Neuronal stem cell (in vitro differentiated cells): ENCODE results near the gene AGBL3.

Source experiments
- DNase-seq: peaks from one replicate; pipeline ENCODE4 v3.0.0-alpha.2; 2013; ENCODE audit warnings: low spot score
- H2AFZ ChIP-seq: one replicate; pipeline ENCODE4 v1.6.1; 2013; ENCODE audit warnings: mild to moderate bottlenecking, low read length, inconsistent platforms
- H2AK5ac ChIP-seq: 2 replicates; pipeline ENCODE4 v1.6.1; 2013; ENCODE audit warnings: low read depth, mild to moderate bottlenecking, inconsistent platforms, low read length, moderate library complexity, mixed read lengths
- H2BK120ac ChIP-seq: 2 replicates; pipeline ENCODE4 v1.6.1; 2013; ENCODE audit warnings: low read depth, mild to moderate bottlenecking, inconsistent platforms, low read length, moderate library complexity, mixed read lengths
- H2BK12ac ChIP-seq: one replicate; pipeline ENCODE4 v1.6.1; 2013; ENCODE audit warnings: low read length, inconsistent platforms
- H2BK15ac ChIP-seq: 2 replicates; pipeline ENCODE4 v1.6.1; 2013; ENCODE audit warnings: mild to moderate bottlenecking, low read length, inconsistent platforms, mixed read lengths
- H2BK5ac ChIP-seq: one replicate; pipeline ENCODE4 v1.6.1; 2013; ENCODE audit warnings: inconsistent platforms, mild to moderate bottlenecking, low read length, moderate library complexity
- H3K14ac ChIP-seq: one replicate; pipeline ENCODE4 v1.6.1; 2013; ENCODE audit warnings: low read length, inconsistent platforms
- H3K18ac ChIP-seq: 2 replicates; pipeline ENCODE4 v1.6.1; 2013; ENCODE audit warnings: low read length, inconsistent platforms
- H3K23ac ChIP-seq: 2 replicates; pipeline ENCODE4 v1.6.1; 2013; ENCODE audit warnings: low read depth, mild to moderate bottlenecking, mixed read lengths, low read length, inconsistent platforms; ENCODE audit not compliant: poor library complexity
- H3K27ac ChIP-seq: replicated peaks from 3 replicates; pipeline ENCODE4 v1.5.1; 2013; ENCODE audit warnings: low read length, inconsistent platforms
- H3K27me3 ChIP-seq, 3 experiments: 2 replicates each; pipeline ENCODE4 v1.6.1; 2013; ENCODE audit warnings: low read length in 3 of 3, mild to moderate bottlenecking in 2 of 3, inconsistent platforms in 1 of 3, low read depth in 1 of 3, mixed read lengths in 1 of 3, moderate library complexity in 1 of 3; ENCODE audit not compliant: control insufficient read depth in 3 of 3, insufficient read depth in 3 of 3
- H3K36me3 ChIP-seq, 2 donors: replicated peaks in 1 of 2; 2 replicates each; pipeline ENCODE4 v1.6.1; 2013; ENCODE audit warnings: low read length in 2 of 2; ENCODE audit not compliant: control insufficient read depth in 2 of 2, insufficient read depth in 2 of 2
- H3K4ac ChIP-seq: 2 replicates; pipeline ENCODE4 v1.6.1; 2013; ENCODE audit warnings: inconsistent platforms, mild to moderate bottlenecking, low read length, moderate library complexity
- H3K4me1 ChIP-seq, 2 donors: 1 replicate in 1 of 2; 2 replicates in 1 of 2; pipeline ENCODE4 v1.6.1; 2013; ENCODE audit warnings: low read length in 2 of 2, low read depth in 1 of 2; ENCODE audit not compliant: control insufficient read depth in 2 of 2, insufficient read depth in 1 of 2
- H3K4me2 ChIP-seq: one replicate; pipeline ENCODE4 v1.6.1; 2013; ENCODE audit warnings: mild to moderate bottlenecking, low read length, inconsistent platforms; ENCODE audit not compliant: insufficient read depth, poor library complexity, severe bottlenecking
- H3K4me3 ChIP-seq, 2 donors: 2 replicates each; pipeline ENCODE4 v1.5.1; 2013; ENCODE audit warnings: low read length in 2 of 2, mild to moderate bottlenecking in 2 of 2, inconsistent platforms in 1 of 2, moderate library complexity in 1 of 2
- H3K79me1 ChIP-seq: one replicate; pipeline ENCODE4 v1.6.1; 2013; ENCODE audit warnings: low read depth, mild to moderate bottlenecking, inconsistent platforms, low read length, moderate library complexity
- H3K9ac ChIP-seq: one replicate; pipeline ENCODE4 v1.6.1; 2013; ENCODE audit warnings: mild to moderate bottlenecking, low read depth, low read length, inconsistent platforms; ENCODE audit not compliant: poor library complexity
- H3K9me3 ChIP-seq, 2 donors: replicated peaks in 1 of 2; 2 replicates each; pipeline versions ENCODE3 to v1.6.1; 2013; ENCODE audit warnings: low read length in 2 of 2, mild to moderate bottlenecking in 2 of 2, inconsistent platforms in 1 of 2, low read depth in 1 of 2, mixed read lengths in 1 of 2, moderate library complexity in 1 of 2; ENCODE audit not compliant: control insufficient read depth in 2 of 2, insufficient read depth in 1 of 2
- H4K8ac ChIP-seq: one replicate; pipeline ENCODE4 v1.6.1; 2013; ENCODE audit warnings: low read depth, mild to moderate bottlenecking, inconsistent platforms, low read length, moderate library complexity
- H4K91ac ChIP-seq: one replicate; pipeline ENCODE4 v1.6.1; 2013; ENCODE audit warnings: low read length, low read depth, mild to moderate bottlenecking, inconsistent platforms; ENCODE audit not compliant: poor library complexity
- WGBS, 2 donors: extraction: QIAGEN DNeasy Blood & Tissue Kit; methylation state at CpG; one replicate each; pipeline ENCODE4 v1.1.7; 2013; ENCODE audit warnings: missing lambda C conversion rate in 2 of 2, mixed read lengths in 1 of 2; ENCODE audit not compliant: insufficient read length in 2 of 2, insufficient replicate concordance in 1 of 2; ENCODE audit errors: extremely low coverage in 2 of 2; 5-methylcytosine and 5-hydroxymethylcytosine counted together

AGBL3 gene

DNA sequence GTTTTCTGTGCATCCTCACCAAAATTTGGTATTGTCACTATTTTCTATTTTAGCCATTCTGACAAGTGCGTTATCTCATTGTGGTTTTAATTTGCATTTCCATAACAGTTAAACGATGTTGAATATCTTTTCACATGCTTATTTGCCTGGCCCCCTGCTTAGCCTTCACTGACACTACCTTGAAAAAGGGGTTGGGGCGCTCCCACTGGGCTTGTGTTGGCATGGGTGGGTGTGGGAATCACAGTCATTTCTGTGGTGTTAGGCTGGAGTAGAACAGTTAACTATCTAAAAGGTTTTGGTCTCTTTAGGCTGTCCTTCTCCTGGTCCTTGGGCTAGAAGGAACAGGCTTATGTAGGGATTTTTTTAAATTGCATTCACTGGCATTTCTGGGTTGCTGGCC lies 89.4 kb downstream of the AGBL3 start:
- Histone ChIP-seq H3K9ac (no peak overlapping the region), H3K9me3 (no peaks in the 10 kb centered on the region), H3K4ac (no peak overlapping the region), H3K14ac (no peak overlapping the region), H2BK5ac (no peak overlapping the region), H2BK120ac (no peak overlapping the region), H3K23ac (no peak overlapping the region), H4K91ac (no peak overlapping the region), H3K4me1 (no peaks in the 10 kb centered on the region), H4K8ac (no peak overlapping the region), H3K27ac (no peak overlapping the region), H3K79me1 (no peaks in the 10 kb centered on the region), H3K4me2 (no peak overlapping the region), H3K36me3 (no peaks in the 10 kb centered on the region), H2AFZ (no peak overlapping the region), H3K18ac (no peak overlapping the region), H2AK5ac (no peak overlapping the region), H3K4me3 (no peak overlapping the region), H2BK15ac (no peak overlapping the region), H3K27me3 (no peaks in the 10 kb centered on the region), H2BK12ac (no peak overlapping the region)
- WGBS, 2 donors, result no CpG with 5 or more reads among the region's 3 CpGs
- DNase-seq, result no peak

DNA sequence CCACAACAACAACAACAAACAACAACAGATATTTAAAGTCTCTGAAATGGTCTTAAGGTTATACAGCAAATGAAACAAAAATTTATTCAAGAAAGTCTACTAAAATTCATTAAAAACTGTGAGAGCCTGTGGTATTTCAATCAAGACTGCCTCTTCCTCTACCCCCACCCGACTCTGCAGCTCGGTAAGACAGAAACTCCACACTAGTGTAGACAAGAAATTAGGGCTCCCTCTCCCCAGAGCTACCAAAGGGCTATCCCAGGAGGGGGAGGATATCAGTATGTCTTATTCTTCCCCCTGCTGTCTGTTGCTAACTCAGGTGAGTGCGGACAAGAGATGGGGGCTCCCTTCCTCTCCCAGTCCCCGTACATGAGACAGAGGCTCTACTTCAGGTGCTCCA lies 90.6 kb downstream of the AGBL3 start:
- no peak overlapping the region for H3K23ac ChIP-seq
- no peak overlapping the region for H3K4me2 ChIP-seq
- no peak overlapping the region for H2BK12ac ChIP-seq
- H4K8ac ChIP-seq, result no peak overlapping the region
- no peak overlapping the region for H2BK120ac ChIP-seq
- no peaks in the 10 kb centered on the region for H3K27me3 ChIP-seq
- H3K9me3 ChIP-seq, result no peaks in the 10 kb centered on the region
- no peak overlapping the region for H4K91ac ChIP-seq
- H3K4me3 ChIP-seq, result no peak overlapping the region
- DNase-seq, result no peak
- H3K9ac ChIP-seq, result no peak overlapping the region
- H2BK5ac ChIP-seq, result no peak overlapping the region
- no peak overlapping the region for H2BK15ac ChIP-seq
- no peak overlapping the region for H3K27ac ChIP-seq
- no peak overlapping the region for H3K4ac ChIP-seq
- no peak overlapping the region for H2AFZ ChIP-seq
- H3K79me1 ChIP-seq, result no peaks in the 10 kb centered on the region
- no peaks in the 10 kb centered on the region for H3K4me1 ChIP-seq
- WGBS, 2 donors, result no CpG with 5 or more reads among the region's 4 CpGs
- H3K18ac ChIP-seq, result no peak overlapping the region
- no peak overlapping the region for H3K14ac ChIP-seq
- H2AK5ac ChIP-seq, result no peak overlapping the region
- H3K36me3 ChIP-seq, result no peaks in the 10 kb centered on the region

DNA sequence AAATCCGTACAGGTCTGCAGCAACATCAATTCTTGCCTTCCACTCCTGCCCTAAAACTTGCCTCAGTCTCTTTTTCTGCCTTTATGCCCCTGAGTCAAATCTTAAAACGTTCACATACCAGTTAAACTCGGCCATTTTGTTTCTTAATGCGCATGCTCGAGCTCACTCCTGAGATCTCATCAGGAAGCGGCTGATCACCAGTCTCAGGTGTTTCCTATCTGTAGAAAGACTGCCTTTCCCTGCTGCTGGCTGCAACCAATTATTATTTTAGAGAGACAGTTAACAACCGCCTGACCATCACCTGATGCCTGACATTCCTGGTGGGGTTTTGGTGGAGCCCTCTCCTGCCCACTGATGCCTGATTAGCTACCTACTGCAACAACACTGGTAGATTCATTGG lies 91.3 kb downstream of the AGBL3 start:
- H4K8ac ChIP-seq, result no peak overlapping the region
- no peak for DNase-seq
- H3K4me1 ChIP-seq, result no peaks in the 10 kb centered on the region
- no CpG with 5 or more reads among the region's 7 CpGs for WGBS, 2 donors
- no peak overlapping the region for H2AK5ac ChIP-seq
- no peak overlapping the region for H3K14ac ChIP-seq
- H3K27ac ChIP-seq, result no peak overlapping the region
- no peak overlapping the region for H2BK12ac ChIP-seq
- no peak overlapping the region for H3K9ac ChIP-seq
- H3K18ac ChIP-seq, result no peak overlapping the region
- H2BK120ac ChIP-seq, result no peak overlapping the region
- H3K36me3 ChIP-seq, result no peaks in the 10 kb centered on the region
- H2AFZ ChIP-seq, result no peak overlapping the region
- no peak overlapping the region for H3K23ac ChIP-seq
- H3K4me3 ChIP-seq, result no peak overlapping the region
- H2BK5ac ChIP-seq, result no peak overlapping the region
- no peaks in the 10 kb centered on the region for H3K27me3 ChIP-seq
- no peak overlapping the region for H3K4me2 ChIP-seq
- H2BK15ac ChIP-seq, result no peak overlapping the region
- no peak overlapping the region for H4K91ac ChIP-seq
- no peaks in the 10 kb centered on the region for H3K79me1 ChIP-seq
- no peaks in the 10 kb centered on the region for H3K9me3 ChIP-seq
- no peak overlapping the region for H3K4ac ChIP-seq

DNA sequence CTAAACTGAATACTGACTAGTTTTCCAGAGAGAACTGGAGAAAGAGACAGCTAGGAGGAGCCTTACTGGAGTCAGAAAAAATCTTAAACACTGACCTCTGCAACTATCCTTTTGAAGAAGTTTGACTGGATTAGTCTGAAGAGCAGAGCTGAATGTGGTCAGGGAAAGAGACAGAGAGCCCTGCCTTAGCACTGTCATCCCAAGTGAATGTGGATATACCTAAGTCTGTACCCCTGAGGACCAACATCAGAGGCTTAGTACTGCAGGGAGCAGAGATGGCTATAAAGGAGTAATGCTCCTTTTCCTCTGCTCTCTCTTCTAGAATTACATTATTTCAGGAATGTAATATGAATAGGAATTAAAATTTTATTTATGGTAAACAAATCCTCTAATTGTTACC lies 91.7 kb downstream of the AGBL3 start:
- no peak overlapping the region for H3K4me2 ChIP-seq
- no peak overlapping the region for H2BK5ac ChIP-seq
- H2BK15ac ChIP-seq, result no peak overlapping the region
- H3K27ac ChIP-seq, result no peak overlapping the region
- H4K8ac ChIP-seq, result no peak overlapping the region
- H3K9me3 ChIP-seq, result no peaks in the 10 kb centered on the region
- no peak overlapping the region for H2AK5ac ChIP-seq
- no peak overlapping the region for H4K91ac ChIP-seq
- H3K4ac ChIP-seq, result no peak overlapping the region
- H2AFZ ChIP-seq, result no peak overlapping the region
- H2BK12ac ChIP-seq, result no peak overlapping the region
- H3K23ac ChIP-seq, result no peak overlapping the region
- H3K79me1 ChIP-seq, result no peaks in the 10 kb centered on the region
- no peaks in the 10 kb centered on the region for H3K36me3 ChIP-seq
- H3K4me1 ChIP-seq, result no peaks in the 10 kb centered on the region
- H3K9ac ChIP-seq, result no peak overlapping the region
- no peak overlapping the region for H3K4me3 ChIP-seq
- H2BK120ac ChIP-seq, result no peak overlapping the region
- no peak overlapping the region for H3K18ac ChIP-seq
- H3K14ac ChIP-seq, result no peak overlapping the region
- no peak for DNase-seq
- H3K27me3 ChIP-seq, result no peaks in the 10 kb centered on the region
